Activated CD4-positive, alpha-beta memory T cell treated with anti-CD3 and anti-CD28 coated beads for 36 hours (primary cell): Measurements from ENCODE around the gene LGALSL. TPM values are rescaled to one million over a fixed set of nuclear protein-coding genes. Genes with fewer than 3 reads are reported as not detected.

Source experiments
- CTCF ChIA-PET: fragments of 350-600 bp; sonication (Branson Sonifier 250); formaldehyde crosslinking; loops from one replicate; lab custom pipeline; 2021; ENCODE audit warnings: antibody characterized with exemption, inconsistent platforms; lab: Charles Lee
- POLR2A ChIA-PET: fragments of 350-600 bp; sonication (Branson Sonifier 250); formaldehyde crosslinking; loops from one replicate; lab custom pipeline; 2021; ENCODE audit warnings: antibody characterized with exemption; lab: Charles Lee
- DNase-seq: peaks from one replicate; pipeline ENCODE4 v3.0.0-alpha.2; 2020
- H3K27ac Mint-ChIP-seq: one replicate; pipeline ENCODE4 v1.8.0; 2021; ENCODE audit warnings: mixed read lengths
- H3K27me3 Mint-ChIP-seq: one replicate; pipeline ENCODE4 v1.8.0; 2021; ENCODE audit warnings: mixed read lengths
- H3K36me3 Mint-ChIP-seq: one replicate; pipeline ENCODE4 v1.8.0; 2021; ENCODE audit warnings: mixed read lengths
- H3K4me1 Mint-ChIP-seq: one replicate; pipeline ENCODE4 v1.8.0; 2021; ENCODE audit warnings: low read depth, mixed read lengths
- H3K4me3 Mint-ChIP-seq: one replicate; pipeline ENCODE4 v1.8.0; 2021; ENCODE audit warnings: mild to moderate bottlenecking, mixed read lengths
- H3K9me3 Mint-ChIP-seq: one replicate; pipeline ENCODE4 v1.8.0; 2021; ENCODE audit warnings: mixed read lengths
- intact Hi-C: fragments of 100-400 bp; cut with micrococcal nuclease; formaldehyde crosslinking; loops from one replicate; pipeline ENCODE4 v1.15.1; 2023
- total RNA-seq, 2 experiments: library from RNA; stranded (reverse); gene quantifications; one replicate each; pipeline ENCODE4 v1.2.3, GENCODE V29; 2021

The LGALSL gene
- total RNA-seq, 2 experiments from 2014 or later, result 1.3 to 1.5 TPM

DNA sequence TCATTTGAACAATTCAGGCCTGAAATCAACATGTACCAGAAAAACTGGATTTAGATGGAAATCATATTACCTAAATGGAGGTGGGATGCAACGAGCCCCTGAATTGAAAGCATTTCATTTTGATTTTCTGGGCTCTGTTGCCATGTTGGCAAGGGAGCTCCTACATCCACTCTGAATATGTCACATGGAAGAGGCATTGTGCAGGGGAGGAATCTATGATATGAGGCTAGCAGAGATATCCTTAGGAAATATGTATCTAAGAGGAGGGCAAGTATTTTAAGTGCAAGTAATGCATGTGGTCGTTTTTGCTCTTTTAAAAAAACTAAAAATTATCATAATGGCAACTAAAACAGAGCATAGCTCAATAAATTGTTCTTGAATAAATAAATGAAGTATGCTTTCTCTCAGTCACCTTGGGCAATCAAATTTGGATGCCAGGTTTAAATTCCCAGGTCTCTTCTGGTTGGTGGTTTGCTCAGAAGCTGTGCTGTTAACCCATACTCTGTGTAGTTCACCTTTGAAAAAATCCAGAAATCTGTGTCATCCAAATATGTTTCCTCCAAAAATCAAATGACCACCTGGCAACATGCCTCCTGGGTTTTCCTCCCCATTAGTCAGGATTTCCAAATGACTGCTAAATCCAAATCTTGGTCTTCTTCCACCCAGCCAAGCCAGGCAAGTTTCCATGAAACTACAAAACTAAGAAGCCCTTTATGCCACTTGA lies 6.5 kb upstream of the LGALSL start:
- intact Hi-C loops, result no loop called here
- Mint-ChIP-seq H3K27ac (no peak overlapping the region), H3K27me3 (peaks cover 12% of the 10 kb centered on the region), H3K9me3 (no peaks in the 10 kb centered on the region), H3K4me1 (peaks cover 3% of the 10 kb centered on the region), H3K4me3 (no peak overlapping the region), H3K36me3 (no peaks in the 10 kb centered on the region)
- DNase-seq, result no peak
- ChIA-PET CTCF (no interaction called here), POLR2A (no interaction called here)

GRCh38 chr2:64448041-64448426 lies 5.9 kb upstream of the LGALSL start:
- H3K27me3 Mint-ChIP-seq, result peaks cover 11% of the 10 kb centered on the region
- DNase-seq, result no peak
- intact Hi-C loops, result no loop called here
- POLR2A ChIA-PET, result no interaction called here
- H3K4me3 Mint-ChIP-seq, result no peak overlapping the region
- CTCF ChIA-PET, result no interaction called here
- H3K4me1 Mint-ChIP-seq, result peaks cover 3% of the 10 kb centered on the region
- no peaks in the 10 kb centered on the region for H3K9me3 Mint-ChIP-seq
- H3K36me3 Mint-ChIP-seq, result no peaks in the 10 kb centered on the region
- no peak overlapping the region for H3K27ac Mint-ChIP-seq

- Mint-ChIP-seq H3K36me3 (no peaks in the 10 kb centered on the region), H3K4me3 (no peak overlapping the region), H3K27me3 (peaks cover 15% of the 10 kb centered on the region), H3K9me3 (no peaks in the 10 kb centered on the region), H3K27ac (no peak overlapping the region), H3K4me1 (peaks cover 3% of the 10 kb centered on the region)
- intact Hi-C loops, result loop anchor here (10.0 kb wide), 1 partner anchor 116 kb away; no protein-coding TSS in a partner anchor
- POLR2A ChIA-PET, result no interaction called here
- no peak for DNase-seq
- CTCF ChIA-PET, result interaction anchor here (0.6 to 1.3 kb wide), 3 partner anchors 37 to 129 kb away, joined by 3 to 6 read pairs (median 5); no protein-coding TSS in a partner anchor
Observed at GRCh38 chr2:64451051-64451450, 2.9 kb upstream of the LGALSL start.

DNA sequence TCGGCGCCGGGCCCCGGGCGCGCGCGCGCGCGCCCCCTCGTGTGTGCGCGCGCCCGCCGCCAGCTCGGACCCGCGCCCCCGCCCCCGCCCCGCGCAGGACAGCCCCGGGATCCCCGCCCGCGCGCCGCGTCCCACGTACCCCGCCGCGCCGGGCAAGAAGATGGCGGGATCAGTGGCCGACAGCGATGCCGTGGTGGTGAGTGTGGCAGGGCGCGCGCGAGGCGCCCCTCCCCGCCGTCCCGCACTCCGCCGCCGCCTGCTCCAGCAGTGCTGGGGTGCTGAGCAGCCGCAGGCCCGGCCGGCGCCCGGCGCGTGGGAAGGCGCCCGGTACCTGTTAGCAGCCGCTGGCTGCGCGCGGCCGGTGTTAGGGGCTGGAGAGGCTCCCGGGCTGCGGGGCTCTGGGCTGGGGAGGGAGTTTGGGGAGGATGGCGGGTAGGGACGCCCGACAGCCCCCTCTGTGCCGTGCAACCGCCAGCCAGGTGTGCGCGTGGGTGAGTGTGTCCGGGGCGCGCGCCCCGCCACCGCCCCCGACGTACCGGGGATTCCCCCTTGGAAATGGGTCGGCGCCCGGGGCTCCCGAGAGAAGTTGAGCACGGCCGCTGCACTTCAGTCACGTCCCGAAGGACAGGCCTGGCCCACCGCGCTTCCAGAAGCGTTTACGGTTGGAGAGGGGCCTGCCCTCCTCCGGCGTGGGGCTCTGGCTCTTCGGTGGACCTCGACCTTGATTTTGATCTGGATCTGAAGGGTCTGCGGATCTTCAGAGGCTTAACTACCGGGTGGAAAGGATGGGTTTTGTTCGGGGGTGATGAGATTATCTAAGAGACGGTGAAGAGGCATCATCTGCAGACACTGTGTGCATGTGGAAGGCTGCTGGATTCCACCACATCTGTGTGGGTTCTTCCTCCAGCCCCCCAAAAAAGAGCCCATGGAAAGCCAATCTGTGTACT lies 697 bp downstream of the LGALSL start:
- CTCF ChIA-PET, result interaction anchor here (0.6 kb wide), 1 partner anchor 409 kb away, joined by 3 read pairs; no protein-coding TSS in a partner anchor
- DNase-seq, result peak; percentile 57
- intact Hi-C loops, result loop anchor here (10.0 kb wide), 1 partner anchor 120 kb away; no protein-coding TSS in a partner anchor
- H3K36me3 Mint-ChIP-seq, result no peaks in the 10 kb centered on the region
- no peaks in the 10 kb centered on the region for H3K9me3 Mint-ChIP-seq
- H3K4me1 Mint-ChIP-seq, result peaks cover 3% of the 10 kb centered on the region
- no peak overlapping the region for H3K27ac Mint-ChIP-seq
- H3K4me3 Mint-ChIP-seq, result peak overlapping the region; percentile 69
- POLR2A ChIA-PET, result no interaction called here
- H3K27me3 Mint-ChIP-seq, result peaks cover 13% of the 10 kb centered on the region

GRCh38 chr2:64455545-64455944 lies 1.6 kb downstream of the LGALSL start:
- H3K27ac Mint-ChIP-seq, result no peak overlapping the region
- no peak for DNase-seq
- no peaks in the 10 kb centered on the region for H3K36me3 Mint-ChIP-seq
- intact Hi-C loops, result loop anchor here (10.0 kb wide), 1 partner anchor 121 kb away; no protein-coding TSS in a partner anchor
- peak overlapping the region; percentile 69 for H3K4me3 Mint-ChIP-seq
- no peaks in the 10 kb centered on the region for H3K9me3 Mint-ChIP-seq
- H3K27me3 Mint-ChIP-seq, result peaks cover 13% of the 10 kb centered on the region
- ChIA-PET POLR2A (no interaction called here), CTCF (interaction anchor here (1.1 kb wide), 1 partner anchor 32 kb away, joined by 4 read pairs; no protein-coding TSS in a partner anchor)
- peaks cover 3% of the 10 kb centered on the region for H3K4me1 Mint-ChIP-seq

GRCh38 chr2:64456293-64456692 lies 2.3 kb downstream of the LGALSL start:
- Mint-ChIP-seq H3K4me1 (peaks cover 3% of the 10 kb centered on the region), H3K4me3 (no peak overlapping the region), H3K36me3 (no peaks in the 10 kb centered on the region), H3K27ac (no peak overlapping the region), H3K27me3 (peaks cover 13% of the 10 kb centered on the region), H3K9me3 (no peaks in the 10 kb centered on the region)
- POLR2A ChIA-PET, result no interaction called here
- CTCF ChIA-PET, result interaction anchor here (1.1 kb wide), 1 partner anchor 32 kb away, joined by 4 read pairs; no protein-coding TSS in a partner anchor
- DNase-seq, result no peak
- intact Hi-C loops, result loop anchor here (10.0 kb wide), 1 partner anchor 121 kb away; no protein-coding TSS in a partner anchor

- H3K27me3 Mint-ChIP-seq, result peaks cover 13% of the 10 kb centered on the region
- CTCF ChIA-PET, result interaction anchor here (1.2 to 1.3 kb wide), 3 partner anchors 20 to 126 kb away, joined by 4 read pairs; no protein-coding TSS in a partner anchor
- no peaks in the 10 kb centered on the region for H3K9me3 Mint-ChIP-seq
- POLR2A ChIA-PET, result no interaction called here
- no peak overlapping the region for H3K27ac Mint-ChIP-seq
- no peak for DNase-seq
- H3K4me3 Mint-ChIP-seq, result no peak overlapping the region
- no peaks in the 10 kb centered on the region for H3K36me3 Mint-ChIP-seq
- H3K4me1 Mint-ChIP-seq, result peaks cover 3% of the 10 kb centered on the region
- intact Hi-C loops, result loop anchor here (10.0 kb wide), 1 partner anchor 123 kb away; no protein-coding TSS in a partner anchor
Observed at GRCh38 chr2:64457524-64457923, 3.6 kb downstream of the LGALSL start.

GRCh38 chr2:64459575-64459974 lies 5.6 kb downstream of the LGALSL start:
- intact Hi-C loops, result loop anchor here (10.0 kb wide), 1 partner anchor 125 kb away; no protein-coding TSS in a partner anchor
- Mint-ChIP-seq H3K9me3 (no peaks in the 10 kb centered on the region), H3K4me3 (no peak overlapping the region), H3K4me1 (no peaks in the 10 kb centered on the region), H3K27ac (no peak overlapping the region), H3K27me3 (peaks cover 8% of the 10 kb centered on the region), H3K36me3 (no peaks in the 10 kb centered on the region)
- CTCF ChIA-PET, result interaction anchor here (1.0 to 1.4 kb wide), 2 partner anchors 28 to 129 kb away, joined by 3 to 6 read pairs; no protein-coding TSS in a partner anchor
- no peak for DNase-seq
- POLR2A ChIA-PET, result no interaction called here

- H3K9me3 Mint-ChIP-seq, result no peaks in the 10 kb centered on the region
- CTCF ChIA-PET, result interaction anchor here (1.0 to 1.1 kb wide), 2 partner anchors 27 to 130 kb away, joined by 3 to 5 read pairs; no protein-coding TSS in a partner anchor
- no peaks in the 10 kb centered on the region for H3K4me1 Mint-ChIP-seq
- no peak overlapping the region for H3K27ac Mint-ChIP-seq
- intact Hi-C loops, result no loop called here
- H3K36me3 Mint-ChIP-seq, result no peaks in the 10 kb centered on the region
- DNase-seq, result no peak
- peaks cover 7% of the 10 kb centered on the region for H3K27me3 Mint-ChIP-seq
- H3K4me3 Mint-ChIP-seq, result no peak overlapping the region
- POLR2A ChIA-PET, result no interaction called here
Observed at GRCh38 chr2:64460330-64460729, 6.4 kb downstream of the LGALSL start.

GRCh38 chr2:64461271-64462058 lies 7.5 kb downstream of the LGALSL start:
- H3K27ac Mint-ChIP-seq, result no peak overlapping the region
- POLR2A ChIA-PET, result no interaction called here
- no peaks in the 10 kb centered on the region for H3K9me3 Mint-ChIP-seq
- intact Hi-C loops, result no loop called here
- DNase-seq, result no peak
- no peaks in the 10 kb centered on the region for H3K4me1 Mint-ChIP-seq
- CTCF ChIA-PET, result no interaction called here
- H3K27me3 Mint-ChIP-seq, result peaks cover 2% of the 10 kb centered on the region
- no peak overlapping the region for H3K4me3 Mint-ChIP-seq
- H3K36me3 Mint-ChIP-seq, result no peaks in the 10 kb centered on the region

DNA sequence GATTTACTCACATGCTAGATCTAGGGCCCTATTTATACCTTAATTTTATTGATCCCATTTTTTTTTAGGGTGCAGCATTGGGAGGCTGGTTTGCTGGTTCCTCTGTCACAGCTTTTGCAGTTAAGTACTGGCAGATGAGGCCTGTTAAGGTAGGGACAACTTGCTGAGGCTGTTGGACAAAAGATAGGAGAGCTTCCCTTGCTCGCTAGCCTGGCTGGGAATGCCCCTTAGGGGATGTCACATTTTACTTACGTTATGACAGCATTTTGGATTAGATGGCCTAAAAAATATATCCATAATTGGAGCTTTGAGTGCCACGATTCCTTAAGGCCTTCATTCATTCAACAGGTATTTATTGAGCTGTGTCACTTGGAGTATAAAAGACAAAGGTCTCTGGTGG lies 8.2 kb downstream of the LGALSL start:
- ChIA-PET CTCF (no interaction called here), POLR2A (no interaction called here)
- no peak for DNase-seq
- Mint-ChIP-seq H3K27ac (no peak overlapping the region), H3K36me3 (no peaks in the 10 kb centered on the region), H3K4me1 (no peaks in the 10 kb centered on the region), H3K9me3 (no peaks in the 10 kb centered on the region), H3K4me3 (no peak overlapping the region), H3K27me3 (no peaks in the 10 kb centered on the region)
- intact Hi-C loops, result no loop called here
